ENCODE data around the gene UGT1A9. TPM values are rescaled to one million over a fixed set of nuclear protein-coding genes. Genes with fewer than 3 reads are reported as not detected.

The UGT1A9 gene
- total and polyA plus RNA-seq, 10 of the 15 experiments (the other 5 are each of a cell fraction or from before 2014, with no cell fraction given) = 0.07 TPM; not detected in 9

- FAIRE-seq = no peak
- ChIA-PET POLR2A (no interaction called here), CTCF (no interaction called here)
Measured at GRCh38 chr2:233768076-233768475, 96.4 kb downstream of the UGT1A9 start.

More at GRCh38 chr2:233768076-233768475, 96.4 kb downstream of the UGT1A9 start:
- H3K27ac ChIP-seq (ENCODE audit: control insufficient read depth, insufficient read depth) = no peak overlapping the region
- no peak overlapping the region for H3K9ac ChIP-seq (ENCODE audit: control insufficient read depth, insufficient read depth, low read length)
- DNase-seq (ENCODE audit: low read depth, low spot score) = no peak
- intact Hi-C loops (cut with micrococcal nuclease; ENCODE audit: unreplicated experiment) (no loop called here), in situ Hi-C loops (cut with MboI) (no loop called here)
- ChIA-PET SMC1A (ENCODE audit: uncharacterized antibody, unreplicated experiment) (interaction anchor here (0.6 kb wide), 1 partner anchor 31 kb away, joined by 3 read pairs; no protein-coding TSS in a partner anchor), RAD21 (ENCODE audit: unreplicated experiment) (no interaction called here)
- no peaks in the 10 kb centered on the region for H3K4me1 ChIP-seq (ENCODE audit: control insufficient read depth, insufficient read depth, low read length)
- H3K79me2 ChIP-seq (ENCODE audit: control insufficient read depth, insufficient read depth, low read length) = no peaks in the 10 kb centered on the region
- no peak overlapping the region for H3K4me3 ChIP-seq
- H3K9me3 ChIP-seq (replicated peaks; ENCODE audit: control insufficient read depth, insufficient read depth, low read length) = no peaks in the 10 kb centered on the region
- no TSS peak for BruUV-seq (replicated peaks)
- H2AFZ ChIP-seq (ENCODE audit: control insufficient read depth, low read depth, low read length) = no peak overlapping the region
- no peaks in the 10 kb centered on the region for H3K36me3 ChIP-seq (ENCODE audit: control insufficient read depth in 2 of 2, insufficient read depth in 2 of 2, low read length in 1 of 2)
- peaks cover 0 to 3% of the 10 kb centered on the region in 2 experiments; a peak in 1 of 4 replicates for H3K27me3 ChIP-seq (replicated peaks in 1 of 2; ENCODE audit: control insufficient read depth in 2 of 2, insufficient read depth in 2 of 2, low read length in 1 of 2)
- no peaks in the 10 kb centered on the region for H4K20me1 ChIP-seq (ENCODE audit: control insufficient read depth, insufficient read depth)
- no peak for TF ChIP-seq MTA2 (IDR thresholded peaks at IDR 0.05; ENCODE audit: low read depth)
- TF ChIP-seq ZBTB4 (CRISPR knock-in tag; IDR thresholded peaks at IDR 0.05) = no peak
- TF ChIP-seq EGR1 (IDR thresholded peaks at IDR 0.05; ENCODE audit: borderline replicate concordance in 1 of 2, low read depth in 2 of 2, low read length in 2 of 2) = no peak
- no peak for ATAC-seq
- no peak overlapping the region for H3K4me2 ChIP-seq (ENCODE audit: control insufficient read depth, insufficient read depth)
- WGBS (ENCODE audit: insufficient coverage, insufficient replicate concordance, low lambda C conversion rate, missing lambda C conversion rate) = 43% methylated on average over 4 of the region's 4 CpGs
